Measurements from ENCODE around the gene CCNB1IP1.
"Not testable (repeated sequence)": the region's sequence is repeated elsewhere in the genome, so short reads cannot be mapped to it uniquely, and the experiment has no call there.

CCNB1IP1 gene

GRCh38 chr14:20332431-20332787, 670 bp downstream of the CCNB1IP1 start:
- DNase-seq (ENCODE audit: low read depth in 2 of 2): no peak

GRCh38 chr14:20331053-20331613, 1.9 kb downstream of the CCNB1IP1 start:
- DNase-seq (ENCODE audit: low read depth in 2 of 2): no peak

GRCh38 chr14:20329355-20329754, 3.7 kb downstream of the CCNB1IP1 start:
- no peak for DNase-seq (ENCODE audit: low read depth in 2 of 2)

- DNase-seq (ENCODE audit: low read depth in 2 of 2): no peak
Measured at GRCh38 chr14:20328705-20329104, 4.4 kb downstream of the CCNB1IP1 start.

- DNase-seq (ENCODE audit: low read depth in 2 of 2): peak; percentile 39 to 46
Measured at GRCh38 chr14:20327005-20327869, 5.8 kb downstream of the CCNB1IP1 start.

- no peak for DNase-seq (ENCODE audit: low read depth in 2 of 2)
Measured at GRCh38 chr14:20317720-20318119, 15.4 kb downstream of the CCNB1IP1 start.

- DNase-seq (ENCODE audit: low read depth in 2 of 2): no peak
Measured at GRCh38 chr14:20314026-20314425, 19.1 kb downstream of the CCNB1IP1 start.

- DNase-seq (ENCODE audit: low read depth in 2 of 2): no peak
Measured at GRCh38 chr14:20306079-20306423, 27.0 kb downstream of the CCNB1IP1 start.

- DNase-seq (ENCODE audit: low read depth in 2 of 2): peak; percentile 74 to 75
Measured at GRCh38 chr14:20305265-20306078, 27.6 kb downstream of the CCNB1IP1 start, which contains the start of gene TTC5. Gene TTC5 (minus strand): TSS chr14:20305951. CDS start chr14:20305937, 14 bp downstream.

GRCh38 chr14:20302042-20302755, 30.9 kb downstream of the CCNB1IP1 start:
- no peak for DNase-seq (ENCODE audit: low read depth in 2 of 2)

- no peak for DNase-seq (ENCODE audit: low read depth in 2 of 2)
Measured at GRCh38 chr14:20295067-20295466, 38.0 kb downstream of the CCNB1IP1 start.

- DNase-seq (ENCODE audit: low read depth in 2 of 2): no peak
Measured at GRCh38 chr14:20294636-20295035, 38.4 kb downstream of the CCNB1IP1 start.

- DNase-seq (ENCODE audit: low read depth in 2 of 2): not testable (repeated sequence)
Measured at GRCh38 chr14:20281998-20282397, 51.1 kb downstream of the CCNB1IP1 start.

- DNase-seq (ENCODE audit: low read depth in 2 of 2): not testable (repeated sequence)
Measured at GRCh38 chr14:20280265-20280664, 52.8 kb downstream of the CCNB1IP1 start.

- DNase-seq (ENCODE audit: low read depth in 2 of 2): no peak
Measured at GRCh38 chr14:20278414-20278813, 54.7 kb downstream of the CCNB1IP1 start.

- DNase-seq (ENCODE audit: low read depth in 2 of 2): no peak
Measured at GRCh38 chr14:20277409-20277808, 55.7 kb downstream of the CCNB1IP1 start.

GRCh38 chr14:20274062-20274461, 59.0 kb downstream of the CCNB1IP1 start:
- no peak for DNase-seq (ENCODE audit: low read depth in 2 of 2)

GRCh38 chr14:20264361-20264760, 68.7 kb downstream of the CCNB1IP1 start:
- not testable (repeated sequence) for DNase-seq (ENCODE audit: low read depth in 2 of 2)

GRCh38 chr14:20262642-20263128, 70.4 kb downstream of the CCNB1IP1 start:
- peak; percentile 51 to 52 for DNase-seq (ENCODE audit: low read depth in 2 of 2)

All from fibroblast of skin of left quadriceps (primary cell).